H9 (cell line): ENCODE measurements around the gene NBPF20. TPM values are rescaled to one million over a fixed set of nuclear protein-coding genes. Genes with fewer than 3 reads are reported as not detected.
"Not testable (repeated sequence)": the region's sequence is repeated elsewhere in the genome, so short reads cannot be mapped to it uniquely, and the experiment has no call there.

Experiments used
- DNase-seq: peaks from one replicate; pipeline ENCODE4 v3.0.0-alpha.2; 2017
- H2AFZ ChIP-seq: one replicate; pipeline ENCODE4 v1.6.1; 2013; ENCODE audit warnings: mild to moderate bottlenecking, low read length, control low read depth, moderate library complexity
- H2AK5ac ChIP-seq: 2 replicates; pipeline ENCODE4 v1.6.1; 2013; ENCODE audit warnings: low read length, control low read depth, mixed read lengths; ENCODE audit not compliant: insufficient read length
- H2BK120ac ChIP-seq: one replicate; pipeline ENCODE4 v1.6.1; 2013; ENCODE audit warnings: low read depth, mild to moderate bottlenecking, low read length, control low read depth, inconsistent platforms; ENCODE audit not compliant: poor library complexity, severe bottlenecking
- H2BK12ac ChIP-seq: 2 replicates; pipeline ENCODE4 v1.6.1; 2013; ENCODE audit warnings: low read length, control low read depth, mixed read lengths, low read depth; ENCODE audit not compliant: insufficient read length
- H2BK15ac ChIP-seq: 2 replicates; pipeline ENCODE4 v1.6.1; 2013; ENCODE audit warnings: low read depth, low read length, control low read depth
- H2BK20ac ChIP-seq: one replicate; pipeline ENCODE4 v1.6.1; 2013; ENCODE audit warnings: low read depth, mild to moderate bottlenecking, low read length, control low read depth, inconsistent platforms; ENCODE audit not compliant: poor library complexity, severe bottlenecking
- H2BK5ac ChIP-seq: 2 replicates; pipeline ENCODE4 v1.6.1; 2013; ENCODE audit warnings: low read length, control low read depth, mixed read lengths; ENCODE audit not compliant: insufficient read length
- H3K14ac ChIP-seq: 2 replicates; pipeline ENCODE4 v1.6.1; 2013; ENCODE audit warnings: low read length, control low read depth; ENCODE audit not compliant: insufficient read depth
- H3K18ac ChIP-seq: 2 replicates; pipeline ENCODE4 v1.6.1; 2013; ENCODE audit warnings: low read depth, mild to moderate bottlenecking, mixed read lengths, low read length, control low read depth; ENCODE audit not compliant: insufficient read length
- H3K23ac ChIP-seq: 2 replicates; pipeline ENCODE4 v1.6.1; 2013; ENCODE audit warnings: low read length, control low read depth, mixed read lengths, low read depth; ENCODE audit not compliant: insufficient read length
- H3K23me2 ChIP-seq: 2 replicates; pipeline ENCODE4 v1.6.1; 2013; ENCODE audit warnings: low read depth, mild to moderate bottlenecking, mixed read lengths, low read length, control low read depth; ENCODE audit not compliant: insufficient read length, poor library complexity, severe bottlenecking
- H3K27ac ChIP-seq: 2 replicates; pipeline ENCODE4 v1.5.1; 2013; ENCODE audit warnings: low read length, control low read depth, mixed read lengths, low read depth; ENCODE audit not compliant: insufficient read length
- H3K27me3 ChIP-seq: 2 replicates; pipeline ENCODE4 v1.6.1; 2013; ENCODE audit warnings: low read length, control low read depth, inconsistent platforms; ENCODE audit not compliant: insufficient read depth
- H3K4ac ChIP-seq: 2 replicates; pipeline ENCODE4 v1.6.1; 2013; ENCODE audit warnings: low read depth, mild to moderate bottlenecking, control low read depth, inconsistent platforms, low read length, moderate library complexity
- H3K4me1 ChIP-seq: 2 replicates; pipeline ENCODE4 v1.6.1; 2013; ENCODE audit warnings: low read length, control low read depth, inconsistent platforms; ENCODE audit not compliant: insufficient read depth
- H3K4me2 ChIP-seq: 2 replicates; pipeline ENCODE4 v1.6.1; 2013; ENCODE audit warnings: low read length, control low read depth, mixed read lengths; ENCODE audit not compliant: insufficient read length, insufficient read depth
- H3K56ac ChIP-seq: 2 replicates; pipeline ENCODE4 v1.6.1; 2013; ENCODE audit warnings: low read depth, mild to moderate bottlenecking, mixed read lengths, low read length, control low read depth; ENCODE audit not compliant: insufficient read length
- H3K79me1 ChIP-seq: 2 replicates; pipeline ENCODE4 v1.6.1; 2013; ENCODE audit warnings: low read depth, mild to moderate bottlenecking, moderate library complexity, low read length, control low read depth, inconsistent platforms; ENCODE audit not compliant: insufficient read depth, poor library complexity, severe bottlenecking
- H3K79me2 ChIP-seq: 2 replicates; pipeline ENCODE4 v1.6.1; 2013; ENCODE audit warnings: low read length, control low read depth, inconsistent platforms; ENCODE audit not compliant: insufficient read depth
- H3K9ac ChIP-seq: 2 replicates; pipeline ENCODE4 v1.6.1; 2013; ENCODE audit warnings: low read length, control low read depth, mixed read lengths; ENCODE audit not compliant: insufficient read length; ENCODE audit errors: extremely low read depth
- H3K9me3 ChIP-seq: one replicate; pipeline ENCODE4 v1.6.1; 2013; ENCODE audit warnings: low read depth, low read length, inconsistent platforms; ENCODE audit not compliant: control insufficient read depth
- H3T11ph ChIP-seq: one replicate; pipeline ENCODE4 v1.6.1; 2013; ENCODE audit warnings: mild to moderate bottlenecking, low read length, control low read depth, inconsistent platforms
- H4K20me1 ChIP-seq: one replicate; pipeline ENCODE4 v1.6.1; 2013; ENCODE audit not compliant: control insufficient read depth, insufficient read length, insufficient read depth
- H4K5ac ChIP-seq: 2 replicates; pipeline ENCODE4 v1.6.1; 2013; ENCODE audit warnings: low read depth, mild to moderate bottlenecking, mixed read lengths, low read length, control low read depth; ENCODE audit not compliant: insufficient read length
- H4K8ac ChIP-seq: replicated peaks from 2 replicates; pipeline ENCODE4 v1.6.1; 2013; ENCODE audit warnings: low read length, control low read depth, mixed read lengths, low read depth; ENCODE audit not compliant: insufficient read length
- H4K91ac ChIP-seq: 2 replicates; pipeline ENCODE4 v1.6.1; 2013; ENCODE audit warnings: low read depth, mild to moderate bottlenecking, moderate library complexity, mixed read lengths, low read length, control low read depth; ENCODE audit not compliant: insufficient read length
- H3K27ac Mint-ChIP-seq, 3 experiments: 2 replicates in 2 of 3; 3 replicates in 1 of 3; pipeline ENCODE4 v1.8.0; 2020 to 2021; ENCODE audit warnings: mixed read lengths in 3 of 3, mild to moderate bottlenecking in 1 of 3, moderate library complexity in 1 of 3
- H3K27me3 Mint-ChIP-seq: 2 replicates; pipeline ENCODE4 v1.8.0; 2021; ENCODE audit warnings: low read depth, mild to moderate bottlenecking, moderate library complexity, mixed read lengths
- H3K36me3 Mint-ChIP-seq, 3 experiments: 2 replicates in 2 of 3; 3 replicates in 1 of 3; pipeline ENCODE4 v1.8.0; 2020 to 2021; ENCODE audit warnings: low read depth in 3 of 3, mixed read lengths in 3 of 3; ENCODE audit not compliant: insufficient read depth in 1 of 3
- H3K4me1 Mint-ChIP-seq, 2 experiments: 2 replicates each; pipeline ENCODE4 v1.8.0; 2020; ENCODE audit warnings: mixed read lengths in 2 of 2
- H3K4me3 Mint-ChIP-seq, 2 experiments: 2 replicates in 1 of 2; 3 replicates in 1 of 2; pipeline ENCODE4 v1.8.0; 2020 to 2021; ENCODE audit warnings: mild to moderate bottlenecking in 2 of 2, mixed read lengths in 2 of 2, moderate library complexity in 1 of 2
- H3K9me3 Mint-ChIP-seq, 2 experiments: 2 replicates in 1 of 2; 3 replicates in 1 of 2; pipeline ENCODE4 v1.8.0; 2020; ENCODE audit warnings: mild to moderate bottlenecking in 2 of 2, mixed read lengths in 2 of 2, moderate library complexity in 1 of 2
- WGBS: extraction: QIAGEN DNeasy Blood & Tissue Kit; methylation state at CpG from one replicate; pipeline ENCODE4 v1.1.7; 2013; ENCODE audit warnings: missing lambda C conversion rate, low lambda C conversion rate, mixed read lengths; ENCODE audit not compliant: insufficient read length; ENCODE audit errors: extremely low coverage; 5-methylcytosine and 5-hydroxymethylcytosine counted together
- total RNA-seq: library from RNA; stranded (reverse); gene quantifications from 2 replicates; pipeline ENCODE4 v1.2.1, GENCODE V29; 2021

Gene NBPF20
- total RNA-seq, 1 experiment from 2014 or later: 0.28 TPM

DNA sequence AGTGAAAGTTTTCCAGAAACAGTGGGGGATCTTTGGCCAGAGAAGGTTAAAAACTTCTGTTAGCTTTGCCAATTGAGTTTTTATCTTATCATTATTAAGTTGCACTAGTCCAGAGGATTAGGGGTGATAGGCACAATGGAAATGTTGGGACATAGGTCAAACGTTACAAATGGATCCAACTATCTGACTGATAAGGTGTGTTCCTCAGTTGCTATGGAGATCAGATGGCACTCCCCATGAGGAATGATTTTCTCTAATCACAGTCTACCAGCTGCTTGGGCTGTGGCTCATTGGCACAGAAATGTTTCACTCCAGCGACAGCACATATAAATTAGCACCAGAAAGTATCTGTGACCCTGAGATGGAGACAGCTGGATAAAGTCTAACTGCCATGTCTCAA is 47.3 kb upstream of the NBPF20 start:
- H2AFZ ChIP-seq, DNase-seq, H2BK120ac ChIP-seq, H3K23me2 ChIP-seq, H2BK12ac ChIP-seq, H3K9ac ChIP-seq, H3K36me3 Mint-ChIP-seq, H3K9me3 ChIP-seq, H3T11ph ChIP-seq, H3K4me1 ChIP-seq, H3K4me3 Mint-ChIP-seq, H3K27me3 ChIP-seq, H3K23ac ChIP-seq, H3K79me1 ChIP-seq, H3K56ac ChIP-seq, H3K14ac ChIP-seq, H3K27ac Mint-ChIP-seq, H2AK5ac ChIP-seq, H4K20me1 ChIP-seq, H3K4me2 ChIP-seq, H4K8ac ChIP-seq, H3K27ac ChIP-seq, H3K18ac ChIP-seq, H4K5ac ChIP-seq, H3K4me1 Mint-ChIP-seq, H2BK5ac ChIP-seq, H4K91ac ChIP-seq, H2BK15ac ChIP-seq, H3K4ac ChIP-seq, H2BK20ac ChIP-seq, H3K79me2 ChIP-seq, H3K9me3 Mint-ChIP-seq: not testable (repeated sequence)
- WGBS: no CpG with 5 or more reads among the region's 2 CpGs
- peaks cover 16% of the 10 kb centered on the region for H3K27me3 Mint-ChIP-seq

GRCh38 chr1:145471365-145471764 is 46.0 kb upstream of the NBPF20 start:
- not testable (repeated sequence) for DNase-seq, H2AFZ ChIP-seq, H3K9me3 Mint-ChIP-seq, H3K4me1 ChIP-seq, H3K27me3 ChIP-seq, H2BK12ac ChIP-seq, H3K9ac ChIP-seq, H3K4me1 Mint-ChIP-seq, H4K91ac ChIP-seq, H3K9me3 ChIP-seq, H3K56ac ChIP-seq, H2BK15ac ChIP-seq, H4K5ac ChIP-seq, H3K4me3 Mint-ChIP-seq, H4K8ac ChIP-seq, H3K4me2 ChIP-seq, H3K23ac ChIP-seq, H2BK120ac ChIP-seq, H2BK20ac ChIP-seq, H3K27ac Mint-ChIP-seq, H3K18ac ChIP-seq, H2AK5ac ChIP-seq, H3K36me3 Mint-ChIP-seq, H3K4ac ChIP-seq, H3K14ac ChIP-seq, H4K20me1 ChIP-seq, H3K79me1 ChIP-seq, H3K27ac ChIP-seq, H2BK5ac ChIP-seq, H3K79me2 ChIP-seq, H3T11ph ChIP-seq, H3K23me2 ChIP-seq
- no CpG with 5 or more reads among the region's 6 CpGs for WGBS
- H3K27me3 Mint-ChIP-seq: peaks cover 15% of the 10 kb centered on the region
